ENCODE measurements around the gene SNORC. TPM values are rescaled to one million over a fixed set of nuclear protein-coding genes. Genes with fewer than 3 reads are reported as not detected.
A peak's percentile ranks its signal among the peaks of the same experiment; 100 is the strongest.

SNORC gene
- polyA plus RNA-seq, 1 donor (not counting 4 experiments of a cell fraction or from before 2014, with no cell fraction given), result 0.66 TPM

DNA sequence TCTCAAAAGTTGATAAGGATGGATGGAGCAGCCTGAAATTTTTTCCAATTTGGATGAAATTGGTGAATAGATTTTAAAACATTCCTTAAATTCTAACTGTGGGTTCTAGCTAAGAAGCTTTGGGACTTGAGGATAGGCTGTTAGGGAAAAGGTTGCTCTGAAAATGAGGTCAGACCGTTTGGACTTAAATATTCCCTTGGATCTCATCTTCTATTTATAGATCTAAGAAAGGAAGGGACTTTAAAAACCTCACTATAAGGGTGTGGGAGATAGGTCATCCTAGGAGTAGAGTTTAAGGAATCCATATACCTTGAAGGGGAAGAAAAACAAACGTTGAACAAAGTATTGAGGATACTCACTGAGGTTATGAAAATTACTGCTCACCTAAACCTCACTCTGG lies 17.4 kb upstream of the SNORC start:
- Histone ChIP-seq H3K27ac (ENCODE audit: control insufficient read depth, insufficient read depth, low read length) (no peak overlapping the region), H3K36me3 (ENCODE audit: control insufficient read depth in 2 of 2, extremely low read depth in 1 of 2, insufficient read depth in 2 of 2, low read length in 2 of 2) (peaks cover 26 to 37% of the 10 kb centered on the region in 2 experiments)
- TF ChIP-seq, protein P1, sequence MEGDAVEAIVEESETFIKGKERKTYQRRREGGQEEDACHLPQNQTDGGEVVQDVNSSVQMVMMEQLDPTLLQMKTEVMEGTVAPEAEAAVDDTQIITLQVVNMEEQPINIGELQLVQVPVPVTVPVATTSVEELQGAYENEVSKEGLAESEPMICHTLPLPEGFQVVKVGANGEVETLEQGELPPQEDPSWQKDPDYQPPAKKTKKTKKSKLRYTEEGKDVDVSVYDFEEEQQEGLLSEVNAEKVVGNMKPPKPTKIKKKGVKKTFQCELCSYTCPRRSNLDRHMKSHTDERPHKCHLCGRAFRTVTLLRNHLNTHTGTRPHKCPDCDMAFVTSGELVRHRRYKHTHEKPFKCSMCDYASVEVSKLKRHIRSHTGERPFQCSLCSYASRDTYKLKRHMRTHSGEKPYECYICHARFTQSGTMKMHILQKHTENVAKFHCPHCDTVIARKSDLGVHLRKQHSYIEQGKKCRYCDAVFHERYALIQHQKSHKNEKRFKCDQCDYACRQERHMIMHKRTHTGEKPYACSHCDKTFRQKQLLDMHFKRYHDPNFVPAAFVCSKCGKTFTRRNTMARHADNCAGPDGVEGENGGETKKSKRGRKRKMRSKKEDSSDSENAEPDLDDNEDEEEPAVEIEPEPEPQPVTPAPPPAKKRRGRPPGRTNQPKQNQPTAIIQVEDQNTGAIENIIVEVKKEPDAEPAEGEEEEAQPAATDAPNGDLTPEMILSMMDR (optimal IDR thresholded peaks at IDR 0.05 in 1 of 3, IDR thresholded peaks at IDR 0.05 in 1 of 3, conservative IDR thresholded peaks at IDR 0.05 in 1 of 3; ENCODE audit: extremely low read depth in 1 of 3, insufficient read depth in 2 of 3, low read length in 3 of 3), result no peak
- no peak for TF ChIP-seq EZH2 (IDR thresholded peaks at IDR 0.05; ENCODE audit: low read length)

GRCh38 chr2:232854082-232854481 lies 16.0 kb upstream of the SNORC start:
- Histone ChIP-seq H3K4me1 (ENCODE audit: control insufficient read depth, extremely low read depth, insufficient read depth, low read length) (peaks cover 8% of the 10 kb centered on the region), H3K9me1 (ENCODE audit: control insufficient read depth, extremely low read depth, insufficient read depth, low read length) (no peaks in the 10 kb centered on the region), H3K27ac (ENCODE audit: control insufficient read depth, insufficient read depth, low read length) (no peak overlapping the region), H3K9me3 (ENCODE audit: control insufficient read depth, low read depth, low read length) (no peaks in the 10 kb centered on the region), H2AFZ (ENCODE audit: control insufficient read depth, low read length) (no peak overlapping the region), H3K36me3 (ENCODE audit: control insufficient read depth in 2 of 2, extremely low read depth in 1 of 2, insufficient read depth in 2 of 2, low read length in 2 of 2) (peaks cover 25 to 31% of the 10 kb centered on the region in 2 experiments), H4K20me1 (ENCODE audit: control insufficient read depth, extremely low read depth, insufficient read depth, low read length) (no peaks in the 10 kb centered on the region), H3K27me3 (ENCODE audit: control insufficient read depth, extremely low read depth, insufficient read depth, low read length) (no peaks in the 10 kb centered on the region), H3K4me2 (ENCODE audit: control insufficient read depth, extremely low read depth, insufficient read depth, low read depth, low read length) (no peak overlapping the region), H3K9ac (ENCODE audit: control insufficient read depth, extremely low read depth, insufficient read depth, low read length) (no peak overlapping the region), H3K79me2 (ENCODE audit: control insufficient read depth, insufficient read depth, low read length) (no peaks in the 10 kb centered on the region), H3K4me3 (ENCODE audit: control insufficient read depth in 2 of 3, extremely low read depth in 1 of 3, insufficient read depth in 2 of 3, low read depth in 1 of 3, low read length in 3 of 3) (no peak overlapping the region)
- dilution Hi-C loops (cut with MboI; ENCODE audit: extremely low pct_ligation_motif_present, low sequenced_read_pairs), result loop anchor here (25.0 kb wide), 1 partner anchor 383 kb away; no protein-coding TSS in a partner anchor
- TF ChIP-seq EZH2 (IDR thresholded peaks at IDR 0.05; ENCODE audit: low read length), result no peak
- TF ChIP-seq, protein P1 (optimal IDR thresholded peaks at IDR 0.05 in 1 of 3, IDR thresholded peaks at IDR 0.05 in 1 of 3, conservative IDR thresholded peaks at IDR 0.05 in 1 of 3; ENCODE audit: extremely low read depth in 1 of 3, insufficient read depth in 2 of 3, low read length in 3 of 3), result no peak
- no peak for DNase-seq (ENCODE audit: low read depth, low spot score)
- peak; percentile 51 for FAIRE-seq

More for the DNA sequence above, 17.4 kb upstream of the SNORC start:
- no peak overlapping the region for H2AFZ ChIP-seq (ENCODE audit: control insufficient read depth, low read length)
- H3K9ac ChIP-seq (ENCODE audit: control insufficient read depth, extremely low read depth, insufficient read depth, low read length), result no peak overlapping the region
- no peak for FAIRE-seq
- no peaks in the 10 kb centered on the region for H3K79me2 ChIP-seq (ENCODE audit: control insufficient read depth, insufficient read depth, low read length)
- H3K9me1 ChIP-seq (ENCODE audit: control insufficient read depth, extremely low read depth, insufficient read depth, low read length), result no peaks in the 10 kb centered on the region
- no peak overlapping the region for H3K4me2 ChIP-seq (ENCODE audit: control insufficient read depth, extremely low read depth, insufficient read depth, low read depth, low read length)
- H3K4me3 ChIP-seq (ENCODE audit: control insufficient read depth in 2 of 3, extremely low read depth in 1 of 3, insufficient read depth in 2 of 3, low read depth in 1 of 3, low read length in 3 of 3), result no peak overlapping the region
- no peaks in the 10 kb centered on the region for H4K20me1 ChIP-seq (ENCODE audit: control insufficient read depth, extremely low read depth, insufficient read depth, low read length)
- peaks cover 8% of the 10 kb centered on the region for H3K4me1 ChIP-seq (ENCODE audit: control insufficient read depth, extremely low read depth, insufficient read depth, low read length)
- dilution Hi-C loops (cut with MboI; ENCODE audit: extremely low pct_ligation_motif_present, low sequenced_read_pairs), result loop anchor here (25.0 kb wide), 1 partner anchor 385 kb away; no protein-coding TSS in a partner anchor
- H3K27me3 ChIP-seq (ENCODE audit: control insufficient read depth, extremely low read depth, insufficient read depth, low read length), result no peaks in the 10 kb centered on the region
- no peak for DNase-seq (ENCODE audit: low read depth, low spot score)
- no peaks in the 10 kb centered on the region for H3K9me3 ChIP-seq (ENCODE audit: control insufficient read depth, low read depth, low read length)
